Heart left ventricle (tissue), 13 donors: ENCODE data around the gene QSOX1.

Experiments
- POLR2A ChIP-seq, 2 donors: fragments of 450-650 bp; IDR thresholded peaks; one replicate each; pipeline ENCODE4 v1.6.1; 2017; ENCODE audit warnings: antibody characterized with exemption in 2 of 2, mild to moderate bottlenecking in 2 of 2, moderate library complexity in 2 of 2
- TF ChIP-seq, protein P1 (sequence below), 12 donors: fragments of 200-600 bp; sonication (generic) in 4 of 12; IDR thresholded peaks; one replicate each; pipeline versions ENCODE4 v1.5.0 to v1.8.0; 2018 to 2022; ENCODE audit warnings: antibody characterized with exemption in 12 of 12, mild to moderate bottlenecking in 5 of 12
- donor health status: ischemic (EF 13 %, LVEDD 7.1; RV severe dilation, severe dysfunction).
- donor health status: DM: no; HTN: yes; CAD: no.
- donor health status: DM: no; HTN: no; CAD: no.
- donor health status: ischemic (EF 25% LVEDD 6.9; RV normal size, moderate dysfunction).
- donor health status: ischemic (EF 25% LVEDD 5.7; RV mildly dilated, moderate dysfunction).
- donor health status: ischemic (EF 35%, LVEDD 5.7; RV mildly dilated, moderate dysfunction).
- donor health status: nonischemic (EF 11% LVEDD 7.7; RV severe dilation, severe dysfunction).
- donor health status: DM: yes; HTN: yes; CAD: no.
- donor health status: PGD.
- donor health status: ischemic (EF 29% LVEDD 5.4; RV normal size, mild dysfunction).
- donor health status: nonischemic (EF 23%, LVEDD 6.1; RV moderate dilation, normal function).

DNA sequence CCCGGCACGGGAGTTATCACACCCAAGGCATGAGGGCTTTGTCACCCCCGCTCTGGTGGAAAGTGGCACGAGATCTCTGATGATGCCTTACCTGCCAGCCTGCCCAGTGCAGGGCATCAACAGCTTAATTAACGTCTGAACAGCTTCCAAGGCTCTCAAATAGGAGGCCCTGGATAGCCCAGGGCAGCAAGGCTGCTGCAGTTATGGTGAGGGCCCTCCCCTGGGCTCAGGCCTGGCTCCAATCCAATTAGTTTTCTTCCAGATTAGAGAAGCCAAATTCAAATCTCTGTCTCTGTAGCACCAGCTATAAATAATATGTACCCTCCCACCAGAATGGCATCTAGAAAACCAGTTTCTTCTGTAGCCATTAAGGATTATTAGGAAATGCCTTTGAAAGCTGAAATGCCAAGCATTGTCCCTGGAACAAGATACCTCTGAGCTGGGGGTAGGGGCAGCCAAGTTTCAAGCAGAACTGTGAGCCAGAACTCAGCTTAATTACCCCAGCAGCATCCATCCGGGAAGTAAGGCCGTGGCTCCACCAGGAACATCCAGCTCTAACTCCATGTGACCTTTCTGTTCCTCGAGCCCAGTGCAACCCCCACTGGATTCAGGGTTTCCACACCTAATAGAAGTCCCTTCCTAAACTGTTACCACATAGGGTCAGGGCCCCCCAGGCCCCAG, 12.5 kb downstream of the QSOX1 start:
- TF ChIP-seq, protein P1, sequence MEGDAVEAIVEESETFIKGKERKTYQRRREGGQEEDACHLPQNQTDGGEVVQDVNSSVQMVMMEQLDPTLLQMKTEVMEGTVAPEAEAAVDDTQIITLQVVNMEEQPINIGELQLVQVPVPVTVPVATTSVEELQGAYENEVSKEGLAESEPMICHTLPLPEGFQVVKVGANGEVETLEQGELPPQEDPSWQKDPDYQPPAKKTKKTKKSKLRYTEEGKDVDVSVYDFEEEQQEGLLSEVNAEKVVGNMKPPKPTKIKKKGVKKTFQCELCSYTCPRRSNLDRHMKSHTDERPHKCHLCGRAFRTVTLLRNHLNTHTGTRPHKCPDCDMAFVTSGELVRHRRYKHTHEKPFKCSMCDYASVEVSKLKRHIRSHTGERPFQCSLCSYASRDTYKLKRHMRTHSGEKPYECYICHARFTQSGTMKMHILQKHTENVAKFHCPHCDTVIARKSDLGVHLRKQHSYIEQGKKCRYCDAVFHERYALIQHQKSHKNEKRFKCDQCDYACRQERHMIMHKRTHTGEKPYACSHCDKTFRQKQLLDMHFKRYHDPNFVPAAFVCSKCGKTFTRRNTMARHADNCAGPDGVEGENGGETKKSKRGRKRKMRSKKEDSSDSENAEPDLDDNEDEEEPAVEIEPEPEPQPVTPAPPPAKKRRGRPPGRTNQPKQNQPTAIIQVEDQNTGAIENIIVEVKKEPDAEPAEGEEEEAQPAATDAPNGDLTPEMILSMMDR (IDR thresholded peaks at IDR 0.05), result no peak
- TF ChIP-seq POLR2A (IDR thresholded peaks at IDR 0.05), result no peak
